Measurements from ENCODE around the gene TBX1.
A peak's percentile ranks its signal among the peaks of the same experiment; 100 is the strongest.

TBX1 gene

DNA sequence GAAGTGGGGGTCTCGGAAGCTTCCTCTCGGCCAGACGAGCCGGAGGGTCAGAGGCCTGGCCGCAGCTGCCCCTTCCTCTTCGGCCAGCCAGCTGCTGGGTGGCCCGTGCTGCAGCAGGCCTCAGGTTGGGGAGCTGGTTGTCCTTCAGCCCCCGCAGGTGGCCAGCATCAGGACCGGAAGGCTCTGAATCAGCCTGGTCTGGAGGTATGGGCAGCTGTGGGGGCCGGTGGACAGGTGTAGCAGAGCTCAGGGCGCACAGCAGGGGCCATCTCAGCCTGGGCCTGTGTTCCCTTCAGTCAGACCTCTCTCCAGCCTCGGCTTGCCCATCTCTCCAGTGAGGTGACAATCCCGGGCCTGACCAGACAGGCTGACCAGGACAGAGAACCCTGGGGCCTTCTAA lies 13.9 kb upstream of the TBX1 start:
- no CpG with 5 or more reads among the region's 13 CpGs for WGBS (ENCODE audit: extremely low coverage, insufficient coverage, insufficient read length)
- no peaks in the 10 kb centered on the region for H3K27me3 ChIP-seq (ENCODE audit: insufficient read depth, low read length)
- H3K36me3 ChIP-seq (ENCODE audit: control insufficient read depth in 1 of 2, insufficient read depth in 2 of 2, low read length in 2 of 2): no peaks in the 10 kb centered on the region
- no peak overlapping the region for H3K9ac ChIP-seq (ENCODE audit: low read length)
- no peak overlapping the region for H3K14ac ChIP-seq (ENCODE audit: low read length)
- no peak overlapping the region for H2BK120ac ChIP-seq (ENCODE audit: insufficient read depth, low read length, poor library complexity)
- no peaks in the 10 kb centered on the region for H3K79me2 ChIP-seq (ENCODE audit: control insufficient read depth, insufficient read depth, low read length, poor library complexity)
- no peak for DNase-seq
- no peak overlapping the region for H3K18ac ChIP-seq (ENCODE audit: low read length)
- no peak overlapping the region for H2BK5ac ChIP-seq (ENCODE audit: low read depth, low read length, poor library complexity)
- peaks cover 2% of the 10 kb centered on the region for H3K9me3 ChIP-seq (ENCODE audit: insufficient read depth, low read depth, low read length)
- H3K4me1 ChIP-seq (ENCODE audit: control insufficient read depth in 1 of 2, insufficient read depth in 2 of 2, low read length in 2 of 2): peaks cover 8 to 11% of the 10 kb centered on the region in 2 experiments
- H4K8ac ChIP-seq (ENCODE audit: low read depth, low read length): peak overlapping the region; percentile 23
- H3K23ac ChIP-seq (ENCODE audit: low read length): no peak overlapping the region
- H3K27ac ChIP-seq (ENCODE audit: low read depth, low read length): no peak overlapping the region
- H2AK5ac ChIP-seq (ENCODE audit: low read length): peak overlapping the region; percentile 18
- H4K91ac ChIP-seq (ENCODE audit: low read depth, low read length): no peak overlapping the region
- peaks cover 11% of the 10 kb centered on the region for H3K79me1 ChIP-seq (ENCODE audit: low read length)
- no peak overlapping the region for H4K12ac ChIP-seq (ENCODE audit: low read depth, low read length)
- no peak overlapping the region for H3K4me2 ChIP-seq (ENCODE audit: low read length)
- no peak overlapping the region for H3K4me3 ChIP-seq (ENCODE audit: low read depth, low read length)
- peak overlapping the region; percentile 6 for H2BK12ac ChIP-seq (ENCODE audit: low read length)
- no peak overlapping the region for H2AFZ ChIP-seq (ENCODE audit: insufficient read depth, low read length, poor library complexity)
- H3K4ac ChIP-seq (ENCODE audit: low read depth, low read length): no peak overlapping the region

GRCh38 chr22:19747551-19747950 lies 13.0 kb upstream of the TBX1 start:
- Histone ChIP-seq H3K4ac (ENCODE audit: low read depth, low read length) (no peak overlapping the region), H2AK5ac (ENCODE audit: low read length) (no peak overlapping the region), H3K79me1 (ENCODE audit: low read length) (peaks cover 11% of the 10 kb centered on the region), H2AFZ (ENCODE audit: insufficient read depth, low read length, poor library complexity) (no peak overlapping the region), H3K36me3 (ENCODE audit: control insufficient read depth in 1 of 2, insufficient read depth in 2 of 2, low read length in 2 of 2) (no peaks in the 10 kb centered on the region), H3K9ac (ENCODE audit: low read length) (no peak overlapping the region), H3K4me1 (ENCODE audit: control insufficient read depth in 1 of 2, insufficient read depth in 2 of 2, low read length in 2 of 2) (peaks cover 8 to 11% of the 10 kb centered on the region in 2 experiments), H3K27ac (ENCODE audit: low read depth, low read length) (no peak overlapping the region), H3K18ac (ENCODE audit: low read length) (no peak overlapping the region), H3K14ac (ENCODE audit: low read length) (no peak overlapping the region), H3K27me3 (ENCODE audit: insufficient read depth, low read length) (peaks cover 3% of the 10 kb centered on the region), H3K23ac (ENCODE audit: low read length) (no peak overlapping the region), H2BK12ac (ENCODE audit: low read length) (no peak overlapping the region), H4K8ac (ENCODE audit: low read depth, low read length) (no peak overlapping the region), H2BK120ac (ENCODE audit: insufficient read depth, low read length, poor library complexity) (no peak overlapping the region), H3K79me2 (ENCODE audit: control insufficient read depth, insufficient read depth, low read length, poor library complexity) (no peaks in the 10 kb centered on the region), H3K4me3 (ENCODE audit: low read depth, low read length) (no peak overlapping the region), H4K12ac (ENCODE audit: low read depth, low read length) (no peak overlapping the region), H3K9me3 (ENCODE audit: insufficient read depth, low read depth, low read length) (no peaks in the 10 kb centered on the region), H2BK5ac (ENCODE audit: low read depth, low read length, poor library complexity) (no peak overlapping the region), H4K91ac (ENCODE audit: low read depth, low read length) (no peak overlapping the region), H3K4me2 (ENCODE audit: low read length) (no peak overlapping the region)
- no CpG with 5 or more reads among the region's 12 CpGs for WGBS (ENCODE audit: extremely low coverage, insufficient coverage, insufficient read length)
- DNase-seq: no peak

GRCh38 chr22:19748139-19748538 lies 12.4 kb upstream of the TBX1 start:
- H3K4ac ChIP-seq (ENCODE audit: low read depth, low read length): no peak overlapping the region
- H4K91ac ChIP-seq (ENCODE audit: low read depth, low read length): no peak overlapping the region
- DNase-seq: no peak
- no peak overlapping the region for H4K8ac ChIP-seq (ENCODE audit: low read depth, low read length)
- H3K4me1 ChIP-seq (ENCODE audit: control insufficient read depth in 1 of 2, insufficient read depth in 2 of 2, low read length in 2 of 2): peaks cover 8 to 11% of the 10 kb centered on the region in 2 experiments
- no peak overlapping the region for H3K9ac ChIP-seq (ENCODE audit: low read length)
- H3K14ac ChIP-seq (ENCODE audit: low read length): no peak overlapping the region
- peaks cover 4% of the 10 kb centered on the region for H3K27me3 ChIP-seq (ENCODE audit: insufficient read depth, low read length)
- no peak overlapping the region for H4K12ac ChIP-seq (ENCODE audit: low read depth, low read length)
- no peak overlapping the region for H2BK120ac ChIP-seq (ENCODE audit: insufficient read depth, low read length, poor library complexity)
- no peak overlapping the region for H3K4me2 ChIP-seq (ENCODE audit: low read length)
- no peaks in the 10 kb centered on the region for H3K79me2 ChIP-seq (ENCODE audit: control insufficient read depth, insufficient read depth, low read length, poor library complexity)
- H2AFZ ChIP-seq (ENCODE audit: insufficient read depth, low read length, poor library complexity): no peak overlapping the region
- H3K79me1 ChIP-seq (ENCODE audit: low read length): peaks cover 11% of the 10 kb centered on the region
- H2AK5ac ChIP-seq (ENCODE audit: low read length): no peak overlapping the region
- no peak overlapping the region for H2BK5ac ChIP-seq (ENCODE audit: low read depth, low read length, poor library complexity)
- no peak overlapping the region for H3K23ac ChIP-seq (ENCODE audit: low read length)
- H3K18ac ChIP-seq (ENCODE audit: low read length): no peak overlapping the region
- no CpG with 5 or more reads among the region's 4 CpGs for WGBS (ENCODE audit: extremely low coverage, insufficient coverage, insufficient read length)
- no peak overlapping the region for H2BK12ac ChIP-seq (ENCODE audit: low read length)
- no peaks in the 10 kb centered on the region for H3K36me3 ChIP-seq (ENCODE audit: control insufficient read depth in 1 of 2, insufficient read depth in 2 of 2, low read length in 2 of 2)
- no peak overlapping the region for H3K27ac ChIP-seq (ENCODE audit: low read depth, low read length)
- H3K9me3 ChIP-seq (ENCODE audit: insufficient read depth, low read depth, low read length): peaks cover 3% of the 10 kb centered on the region
- no peak overlapping the region for H3K4me3 ChIP-seq (ENCODE audit: low read depth, low read length)

DNA sequence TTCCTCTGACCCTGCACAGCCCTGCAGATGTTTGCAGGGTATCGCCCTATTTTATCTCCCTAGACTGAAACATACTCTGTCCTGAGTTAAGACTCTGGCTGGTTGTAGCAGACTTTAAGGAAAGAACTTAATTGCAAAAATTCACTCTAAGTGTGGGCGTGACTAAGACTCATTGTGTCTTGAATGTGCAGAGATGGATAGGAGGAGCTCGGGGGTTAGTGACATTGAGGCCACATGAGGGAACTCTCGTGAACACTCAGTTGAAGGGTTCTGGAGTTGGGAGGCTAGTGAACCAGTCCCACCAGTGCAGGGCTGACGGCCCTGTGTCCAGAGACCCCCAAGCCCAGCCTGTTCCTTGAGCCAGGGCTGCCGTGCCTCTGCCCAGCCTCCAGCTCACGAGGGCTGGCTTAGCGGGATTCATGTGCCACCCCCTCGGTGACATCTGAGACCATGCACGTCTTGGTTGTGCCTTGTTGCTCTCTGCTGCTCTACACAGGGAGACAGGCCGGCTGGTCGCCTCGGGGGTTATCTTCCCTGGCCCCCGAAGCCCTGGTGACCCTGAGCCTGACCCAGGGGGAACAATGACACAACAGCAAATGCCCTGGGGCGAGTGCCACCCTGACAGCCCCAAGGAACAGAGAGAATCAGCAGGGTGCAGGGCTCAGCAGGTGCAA lies 11.4 kb upstream of the TBX1 start:
- H3K9ac ChIP-seq (ENCODE audit: low read length): no peak overlapping the region
- no peak overlapping the region for H3K4ac ChIP-seq (ENCODE audit: low read depth, low read length)
- no peak overlapping the region for H2AK5ac ChIP-seq (ENCODE audit: low read length)
- H2BK12ac ChIP-seq (ENCODE audit: low read length): no peak overlapping the region
- DNase-seq: no peak
- no peak overlapping the region for H4K8ac ChIP-seq (ENCODE audit: low read depth, low read length)
- no peak overlapping the region for H2BK120ac ChIP-seq (ENCODE audit: insufficient read depth, low read length, poor library complexity)
- peaks cover 12% of the 10 kb centered on the region for H3K27me3 ChIP-seq (ENCODE audit: insufficient read depth, low read length)
- no peak overlapping the region for H3K18ac ChIP-seq (ENCODE audit: low read length)
- H2AFZ ChIP-seq (ENCODE audit: insufficient read depth, low read length, poor library complexity): no peak overlapping the region
- peak overlapping the region; percentile 39 for H3K4me3 ChIP-seq (ENCODE audit: low read depth, low read length)
- H3K27ac ChIP-seq (ENCODE audit: low read depth, low read length): no peak overlapping the region
- H3K9me3 ChIP-seq (ENCODE audit: insufficient read depth, low read depth, low read length): peaks cover 3% of the 10 kb centered on the region
- H3K36me3 ChIP-seq (ENCODE audit: control insufficient read depth in 1 of 2, insufficient read depth in 2 of 2, low read length in 2 of 2): no peaks in the 10 kb centered on the region
- no peak overlapping the region for H2BK5ac ChIP-seq (ENCODE audit: low read depth, low read length, poor library complexity)
- no peak overlapping the region for H3K23ac ChIP-seq (ENCODE audit: low read length)
- H4K12ac ChIP-seq (ENCODE audit: low read depth, low read length): no peak overlapping the region
- H3K4me1 ChIP-seq (ENCODE audit: control insufficient read depth in 1 of 2, insufficient read depth in 2 of 2, low read length in 2 of 2): peaks cover 8 to 11% of the 10 kb centered on the region in 2 experiments
- H3K79me2 ChIP-seq (ENCODE audit: control insufficient read depth, insufficient read depth, low read length, poor library complexity): no peaks in the 10 kb centered on the region
- no peak overlapping the region for H3K4me2 ChIP-seq (ENCODE audit: low read length)
- H3K79me1 ChIP-seq (ENCODE audit: low read length): peaks cover 11% of the 10 kb centered on the region
- no peak overlapping the region for H3K14ac ChIP-seq (ENCODE audit: low read length)
- no peak overlapping the region for H4K91ac ChIP-seq (ENCODE audit: low read depth, low read length)
- no CpG with 5 or more reads among the region's 15 CpGs for WGBS (ENCODE audit: extremely low coverage, insufficient coverage, insufficient read length)
